ENCODE results near the gene MARK1.
A peak's percentile ranks its signal among the peaks of the same experiment; 100 is the strongest.
"Not testable (repeated sequence)": the region's sequence is repeated elsewhere in the genome, so short reads cannot be mapped to it uniquely, and the experiment has no call there.

The MARK1 gene

DNA sequence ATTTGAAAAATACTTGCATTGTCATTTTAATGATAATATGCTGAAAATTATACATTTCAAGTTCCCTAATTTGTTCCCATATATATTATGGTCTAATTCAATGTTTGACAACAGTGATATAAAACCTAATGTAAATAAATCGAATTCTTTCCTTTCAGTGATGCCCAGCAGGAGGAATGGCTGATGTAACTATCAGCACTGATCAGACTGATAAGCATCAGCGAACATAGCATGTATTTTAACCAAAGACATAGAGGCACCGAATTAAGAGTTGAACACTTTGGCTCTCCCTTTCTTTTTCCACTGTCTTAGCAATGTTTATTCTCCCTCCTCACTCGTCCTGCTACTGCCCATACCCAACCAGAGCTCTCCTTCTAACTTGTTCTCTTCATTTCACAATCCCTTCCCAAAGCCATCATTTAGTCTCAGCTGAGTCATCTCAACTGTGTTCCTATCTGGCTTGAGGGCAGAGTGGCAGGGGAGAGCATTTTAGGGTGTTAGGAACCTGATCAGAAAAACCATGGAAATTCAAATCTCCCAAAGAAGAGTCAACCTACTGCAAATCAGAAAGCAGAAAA is 103.4 kb downstream of the MARK1 start:
- no peak for DNase-seq

DNA sequence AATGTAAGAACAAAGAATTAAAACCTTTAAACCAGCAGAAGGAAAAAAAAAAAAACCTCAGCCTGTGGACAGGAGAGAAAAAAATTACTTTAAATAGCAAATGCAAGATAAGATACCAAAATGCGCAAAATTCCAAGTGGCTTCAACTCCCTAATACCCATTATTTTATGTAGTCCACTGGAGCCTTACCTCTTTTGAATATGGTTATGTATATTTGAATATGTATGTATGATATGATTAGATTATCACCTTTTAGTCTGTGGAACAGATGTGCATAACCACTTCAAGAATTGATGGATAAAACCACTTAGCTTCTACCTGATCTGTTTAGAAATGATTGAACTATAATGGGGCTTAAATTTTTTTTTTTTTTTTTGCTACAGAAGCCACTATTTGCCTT is 109.8 kb downstream of the MARK1 start:
- DNase-seq, result no peak

DNA sequence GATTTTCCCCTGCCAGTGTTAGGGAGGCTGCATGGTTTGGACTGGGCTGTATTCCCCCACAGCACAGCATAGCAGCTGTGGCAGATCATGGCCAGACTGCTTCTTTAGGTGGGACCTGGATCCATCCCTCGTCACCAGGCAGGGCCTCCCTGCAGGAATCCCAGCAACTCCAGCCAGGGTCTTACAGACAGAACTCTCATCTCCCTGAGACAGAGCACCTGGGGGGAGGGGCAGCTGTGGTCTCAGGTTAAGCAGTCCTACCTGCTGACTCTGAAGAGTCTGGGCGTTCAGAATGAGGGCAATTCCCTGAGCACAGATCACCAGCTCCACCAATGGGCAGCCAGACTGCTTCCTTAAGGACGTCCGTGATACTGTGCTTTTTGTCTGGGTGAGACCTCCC is 114.3 kb downstream of the MARK1 start:
- DNase-seq, result no peak

DNA sequence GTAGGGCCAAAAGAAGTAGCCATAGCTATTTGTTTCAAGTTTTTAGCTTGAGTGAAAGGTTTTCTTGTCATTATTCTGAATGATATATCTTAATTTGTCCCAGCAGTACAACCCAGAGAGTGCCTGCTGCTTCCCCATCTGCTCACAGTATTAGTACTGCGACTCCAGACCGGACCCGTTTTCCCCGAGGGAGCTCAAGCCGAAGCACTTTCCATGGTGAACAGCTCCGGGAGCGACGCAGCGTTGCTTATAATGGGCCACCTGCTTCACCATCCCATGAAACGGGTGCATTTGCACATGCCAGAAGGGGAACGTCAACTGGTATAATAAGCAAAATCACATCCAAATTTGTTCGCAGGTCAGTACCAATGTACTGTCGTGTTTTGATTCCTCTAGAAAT is 125.1 kb downstream of the MARK1 start:
- no peak for DNase-seq

DNA sequence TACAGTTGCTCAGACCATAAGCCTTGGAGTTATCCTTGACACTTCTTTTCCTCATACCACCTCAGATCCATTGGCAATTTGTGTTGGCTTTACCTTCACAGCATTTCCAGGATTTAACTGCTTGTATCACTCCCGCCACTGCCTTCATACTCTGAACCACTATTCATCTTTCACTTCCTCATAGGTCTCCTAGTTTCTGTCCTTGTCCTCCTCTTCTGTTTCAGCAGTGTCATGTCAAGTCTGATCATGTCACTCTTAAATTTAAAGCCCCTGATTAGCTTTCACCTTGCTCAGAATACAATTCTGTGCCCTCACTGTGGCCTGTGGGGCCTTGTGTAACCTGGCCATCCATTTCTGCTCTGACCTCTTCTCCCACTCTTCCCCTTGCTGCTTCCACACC is 127.6 kb downstream of the MARK1 start:
- no peak for DNase-seq

DNA sequence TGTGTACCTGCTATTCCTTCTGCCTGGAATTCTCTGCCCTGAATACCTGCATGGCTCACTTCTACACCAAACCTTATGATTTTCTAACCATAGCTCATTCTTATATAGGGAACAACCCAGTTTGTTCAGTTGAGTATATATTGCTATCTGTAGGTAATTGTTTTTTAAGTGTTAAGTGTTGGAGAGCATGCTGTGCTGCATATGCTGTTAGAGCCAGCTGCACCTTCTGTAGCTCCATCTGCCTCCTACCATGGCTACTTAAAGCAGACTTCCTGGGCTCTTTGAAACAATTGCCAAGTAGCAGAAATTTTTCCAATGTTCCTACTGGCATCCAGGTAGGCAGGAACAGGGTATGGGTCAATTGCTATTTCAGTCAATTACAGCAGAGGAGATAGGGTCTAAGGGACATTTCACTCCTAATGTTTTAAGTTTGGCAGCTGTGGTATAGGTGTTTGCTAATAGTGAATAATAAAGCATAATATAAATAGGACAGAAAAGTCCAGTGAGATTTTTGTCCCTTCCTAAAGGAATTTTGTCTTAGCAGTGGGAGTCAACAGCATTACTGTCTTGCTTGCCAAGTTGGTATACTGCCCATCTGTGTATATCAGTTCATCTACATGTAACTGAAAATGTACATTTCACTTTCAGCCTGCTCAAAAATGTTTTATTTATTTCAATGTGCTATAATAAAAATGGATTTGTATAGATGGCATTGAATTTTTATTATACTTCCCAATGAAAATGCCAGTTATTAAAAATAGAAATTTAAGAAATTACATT is 128.2 kb downstream of the MARK1 start:
- DNase-seq, result no peak

DNA sequence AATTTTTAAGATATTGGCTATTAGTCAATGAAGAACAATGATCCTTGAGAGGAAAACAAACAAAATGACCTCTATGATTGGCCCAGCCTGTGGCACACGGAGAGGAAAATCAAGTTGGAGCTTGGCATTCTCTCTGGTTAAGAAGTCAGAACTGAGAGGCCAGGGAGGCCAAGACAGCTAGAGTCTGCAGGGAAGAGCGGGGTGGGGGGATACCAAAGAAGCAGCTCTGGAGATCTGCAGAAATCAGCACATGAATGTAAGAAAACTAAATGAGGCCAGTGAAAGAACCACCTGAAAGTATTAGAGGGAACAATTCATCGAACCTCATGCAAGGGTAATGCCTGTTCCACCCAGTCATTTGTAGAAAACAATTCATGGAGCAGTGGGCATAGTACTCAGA is 138.4 kb downstream of the MARK1 start:
- no peak for DNase-seq

DNA sequence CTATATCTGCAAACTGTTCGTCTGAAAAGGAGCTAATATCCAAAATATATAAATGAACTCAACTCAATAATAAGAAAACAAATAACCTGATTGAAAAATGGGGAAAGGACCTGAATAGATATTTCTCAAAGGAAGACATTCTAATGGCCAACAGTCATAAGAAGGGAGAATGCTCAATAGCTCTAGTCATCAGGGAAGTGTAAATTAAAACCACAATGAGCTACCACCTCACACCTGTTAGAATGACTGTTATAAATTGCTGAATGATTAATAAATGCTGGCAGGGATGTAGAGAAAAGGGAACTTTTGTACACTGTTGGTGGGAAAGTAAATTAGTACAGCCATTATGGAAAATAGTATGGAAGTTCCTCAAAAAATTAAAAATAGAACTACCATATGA is 141.1 kb downstream of the MARK1 start:
- no peak for DNase-seq

DNA sequence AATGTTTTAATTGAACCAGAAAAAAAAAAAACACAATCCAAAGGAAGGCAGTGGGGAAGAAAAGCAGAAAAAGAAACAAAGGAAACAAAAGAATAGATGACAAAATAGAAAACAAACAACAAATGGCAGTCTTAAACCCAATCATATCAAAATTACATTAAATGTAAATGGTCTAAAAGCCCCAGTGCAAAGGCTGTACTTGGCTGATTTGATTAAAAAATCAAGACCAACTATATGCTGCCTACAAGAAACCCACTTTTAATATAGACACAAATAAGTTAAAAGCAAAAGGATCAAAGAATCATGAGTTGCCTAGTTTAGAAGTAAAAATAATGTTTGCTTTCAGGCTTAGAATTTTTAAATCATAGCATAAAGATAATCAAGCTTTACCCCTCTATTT is 142.4 kb downstream of the MARK1 start:
- DNase-seq, result no peak

DNA sequence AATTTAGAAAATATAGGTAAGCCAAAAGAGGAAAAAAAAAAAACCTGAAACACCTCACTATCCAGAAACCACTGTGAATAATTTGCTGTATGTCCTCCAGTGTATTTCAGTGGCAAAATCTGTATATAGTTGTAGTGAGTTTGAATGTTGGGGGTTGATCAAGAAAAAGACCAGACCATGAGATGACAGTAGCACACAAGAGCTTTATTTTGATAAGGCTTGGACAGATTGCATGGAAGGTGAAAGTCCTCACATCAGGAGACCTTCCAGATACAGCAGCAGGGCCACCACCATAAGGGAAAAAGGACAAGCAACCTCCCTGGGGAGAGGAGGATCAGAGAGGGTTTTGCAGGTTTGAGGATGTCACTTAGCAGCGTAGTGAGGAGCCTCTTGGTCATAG is 146.0 kb downstream of the MARK1 start:
- no peak for DNase-seq

DNA sequence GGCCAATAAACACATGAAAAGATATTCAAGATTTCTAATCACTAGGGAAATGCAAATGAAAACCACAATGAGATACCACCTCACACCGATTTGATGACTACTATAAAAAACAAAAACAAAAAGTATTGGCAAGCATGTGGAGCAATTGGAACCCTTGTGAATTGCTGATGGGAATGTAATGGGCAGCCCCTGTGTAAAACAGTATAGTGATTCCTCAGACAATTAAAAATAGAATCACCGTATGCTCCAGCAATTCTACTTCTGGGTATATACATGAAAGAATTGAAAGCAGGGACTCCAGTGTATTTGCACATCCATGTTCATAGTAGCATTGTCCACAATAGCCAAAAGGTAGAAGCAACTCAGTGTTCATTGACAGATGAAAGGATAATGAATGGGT is 149.3 kb downstream of the MARK1 start:
- no peak for DNase-seq

DNA sequence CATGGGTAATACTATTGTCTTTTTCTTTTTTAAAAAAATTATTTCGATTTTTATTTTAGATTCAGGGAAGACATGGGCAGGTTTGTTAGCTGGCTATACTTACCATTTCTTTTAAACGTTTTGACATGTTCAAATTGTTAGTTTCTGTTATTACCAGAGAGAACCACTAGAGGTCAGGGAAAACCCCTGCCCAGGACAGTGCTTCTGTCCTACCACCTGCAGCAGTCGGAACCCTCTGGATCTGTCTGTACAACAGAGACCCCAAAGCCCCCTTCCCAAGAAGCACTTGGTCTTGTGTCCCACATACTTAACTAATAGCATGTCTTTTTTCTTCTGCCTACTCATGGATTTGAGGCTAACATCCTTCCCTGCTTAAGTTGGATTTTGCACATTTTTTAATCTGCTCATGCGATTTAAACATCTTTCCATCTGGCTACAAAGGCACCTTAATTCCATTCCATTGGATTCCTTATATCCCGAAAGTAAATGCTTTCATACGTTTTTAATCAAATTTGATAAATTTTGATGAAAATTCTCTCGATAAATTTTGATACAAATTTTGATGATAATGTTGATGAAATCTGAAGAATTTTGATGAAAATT is 152.2 kb downstream of the MARK1 start:
- peak; percentile 10 to 38 for DNase-seq

DNA sequence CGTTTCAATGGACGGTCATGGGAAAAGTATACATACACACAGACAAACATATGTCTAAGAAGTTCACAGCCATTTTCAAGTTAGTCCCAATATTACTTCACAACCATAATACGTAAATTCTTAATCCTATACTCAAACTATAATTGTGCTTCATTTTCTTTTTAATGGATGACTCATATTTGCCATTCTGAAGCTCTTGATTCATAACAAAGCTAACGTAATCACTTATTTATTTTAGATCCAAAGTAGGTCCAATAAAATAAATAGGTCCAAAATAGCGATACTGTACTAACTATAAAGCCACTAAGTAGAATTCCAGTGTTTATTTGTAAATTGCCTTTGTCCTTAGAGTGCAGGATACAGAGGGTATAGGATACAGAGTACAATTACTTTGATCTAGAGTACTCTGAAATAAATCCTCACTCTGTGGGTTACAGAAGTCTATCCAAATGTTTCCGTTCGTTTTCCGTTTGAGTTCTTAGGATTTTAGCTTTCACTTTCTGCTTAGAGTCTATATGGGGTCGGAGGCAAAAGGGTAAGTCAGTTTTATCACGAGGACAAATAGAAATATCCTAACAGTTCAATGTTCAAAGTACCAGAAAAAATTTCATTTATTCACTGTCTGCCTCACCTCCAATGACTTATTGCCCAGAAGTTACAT is 153.4 kb downstream of the MARK1 start:
- DNase-seq, result no peak

DNA sequence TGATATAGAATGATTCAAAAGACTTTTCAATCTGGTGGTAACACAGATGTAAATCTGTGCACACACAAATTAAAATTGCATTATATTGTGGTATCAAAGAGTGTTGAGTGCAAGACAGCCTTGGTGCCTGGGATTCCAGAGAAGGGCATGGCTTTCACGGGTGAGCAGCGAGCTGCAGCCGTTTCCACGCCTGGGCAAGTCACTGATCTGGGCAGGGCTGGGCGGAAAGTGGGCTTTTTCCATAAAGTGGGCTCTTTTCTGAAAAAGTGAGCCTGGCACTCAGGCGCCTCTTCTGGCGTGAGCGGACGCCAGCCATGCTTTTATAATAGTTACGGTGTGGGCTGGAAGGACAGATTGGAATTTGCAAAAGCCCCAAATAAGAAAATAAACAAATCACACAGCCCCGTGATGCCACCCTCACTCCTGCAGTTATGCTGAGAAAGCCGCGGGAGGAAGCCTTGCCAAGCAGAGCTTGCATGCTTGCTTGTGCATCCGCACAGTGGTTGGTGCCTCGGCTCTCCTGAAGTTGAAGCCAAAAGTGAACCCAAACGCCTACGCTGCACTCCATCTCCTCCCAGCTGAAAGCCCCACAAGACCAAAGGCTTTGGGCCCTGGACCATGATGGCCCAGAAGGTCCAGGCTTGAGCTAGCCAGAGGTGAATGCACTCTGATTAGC is 155.1 kb downstream of the MARK1 start:
- DNase-seq, result no peak

DNA sequence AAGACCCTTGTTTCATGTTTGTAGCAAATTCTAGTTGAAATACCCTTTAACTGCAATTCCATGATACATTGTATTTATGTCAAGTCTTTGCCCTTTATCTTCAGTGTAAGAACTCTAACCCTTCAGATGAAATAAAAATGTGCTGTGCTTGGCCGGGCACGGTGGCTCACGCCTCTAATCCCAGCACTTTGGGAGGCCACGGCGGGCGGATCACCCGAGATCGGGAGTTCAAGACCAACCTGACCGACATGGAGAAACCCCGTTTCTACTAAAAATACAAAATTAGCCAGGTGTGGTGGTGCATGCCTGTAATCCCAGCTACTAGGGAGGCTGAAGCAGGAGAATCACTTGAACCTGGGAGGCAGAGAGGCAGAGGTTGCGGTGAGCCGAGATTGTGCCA is 155.8 kb downstream of the MARK1 start:
- not testable (repeated sequence) for DNase-seq

DNA sequence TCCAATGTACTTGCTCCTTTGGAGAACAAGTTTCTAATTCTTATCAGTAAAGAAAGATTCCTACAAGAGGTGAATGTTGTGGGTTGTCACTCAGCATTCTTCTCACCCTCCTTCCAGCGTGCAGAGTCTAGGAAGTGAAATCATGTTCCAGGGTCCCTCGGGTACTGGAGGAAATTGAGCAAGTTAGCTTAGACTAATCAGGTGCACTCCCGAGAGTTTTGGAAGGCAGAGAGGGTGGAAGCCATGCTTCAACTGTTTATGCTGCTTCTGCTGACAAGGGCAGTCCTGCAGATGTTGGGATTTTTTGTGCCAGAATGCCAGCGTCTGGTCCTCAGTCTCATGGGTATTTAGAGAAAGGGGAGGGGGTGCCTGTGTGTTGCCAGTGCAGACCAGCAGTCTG is 157.0 kb downstream of the MARK1 start:
- no peak for DNase-seq

DNA sequence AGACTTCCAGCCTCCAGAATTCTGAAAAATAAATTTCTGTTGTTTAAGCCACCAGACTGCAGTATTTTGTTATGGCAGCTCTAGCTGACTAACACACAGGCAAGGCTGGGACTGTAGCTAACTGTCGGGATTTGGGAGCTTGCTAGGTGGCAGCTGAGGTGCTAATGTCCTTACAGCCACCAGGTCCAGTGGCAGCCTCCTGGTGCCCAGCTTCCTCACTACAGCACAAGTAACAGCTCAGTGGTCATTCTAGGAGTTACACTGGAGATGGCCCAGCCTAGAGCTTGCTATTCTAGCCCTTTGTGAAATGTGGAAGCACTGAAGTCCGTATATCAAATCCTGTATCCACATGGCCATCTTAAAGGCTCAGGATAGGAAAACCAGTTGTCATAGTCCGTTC is 157.9 kb downstream of the MARK1 start:
- no peak for DNase-seq

DNA sequence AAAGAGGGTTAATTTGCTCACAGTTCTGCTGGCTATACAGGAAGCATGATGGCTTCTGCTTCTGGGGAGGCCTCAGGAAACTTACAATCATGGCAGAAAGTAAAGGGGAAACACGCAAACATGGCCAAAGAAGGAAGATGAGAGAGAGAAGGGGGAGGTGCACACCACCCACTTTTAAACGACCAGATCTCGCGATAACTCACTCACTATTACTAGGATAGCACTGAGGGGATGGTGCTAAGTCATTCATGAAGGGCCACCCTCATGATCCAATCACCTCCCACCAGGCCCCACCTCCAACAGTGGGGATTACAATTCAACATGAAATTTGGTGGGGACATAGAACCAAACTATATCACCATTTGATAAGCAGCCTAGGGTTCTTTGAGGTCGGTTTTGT is 159.9 kb downstream of the MARK1 start:
- no peak for DNase-seq

DNA sequence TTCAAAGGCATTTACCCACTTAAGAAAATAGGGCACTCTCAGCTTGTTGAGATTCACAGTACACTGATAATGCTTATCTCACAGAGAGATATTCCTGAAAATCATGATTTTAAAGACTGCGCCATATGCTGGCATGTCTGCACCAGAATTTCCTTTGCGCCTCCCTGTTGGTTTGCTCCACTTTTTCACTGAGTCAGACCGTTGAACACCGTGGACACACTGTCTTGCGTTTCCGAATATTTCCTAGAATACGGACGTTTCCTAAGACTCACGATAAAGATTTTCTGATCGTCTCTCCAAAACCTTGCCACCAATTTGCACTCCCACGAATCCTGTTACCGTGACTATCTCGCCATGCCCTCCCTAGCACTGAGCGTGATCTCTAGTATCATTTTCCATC is 161.7 kb downstream of the MARK1 start:
- DNase-seq, result no peak

DNA sequence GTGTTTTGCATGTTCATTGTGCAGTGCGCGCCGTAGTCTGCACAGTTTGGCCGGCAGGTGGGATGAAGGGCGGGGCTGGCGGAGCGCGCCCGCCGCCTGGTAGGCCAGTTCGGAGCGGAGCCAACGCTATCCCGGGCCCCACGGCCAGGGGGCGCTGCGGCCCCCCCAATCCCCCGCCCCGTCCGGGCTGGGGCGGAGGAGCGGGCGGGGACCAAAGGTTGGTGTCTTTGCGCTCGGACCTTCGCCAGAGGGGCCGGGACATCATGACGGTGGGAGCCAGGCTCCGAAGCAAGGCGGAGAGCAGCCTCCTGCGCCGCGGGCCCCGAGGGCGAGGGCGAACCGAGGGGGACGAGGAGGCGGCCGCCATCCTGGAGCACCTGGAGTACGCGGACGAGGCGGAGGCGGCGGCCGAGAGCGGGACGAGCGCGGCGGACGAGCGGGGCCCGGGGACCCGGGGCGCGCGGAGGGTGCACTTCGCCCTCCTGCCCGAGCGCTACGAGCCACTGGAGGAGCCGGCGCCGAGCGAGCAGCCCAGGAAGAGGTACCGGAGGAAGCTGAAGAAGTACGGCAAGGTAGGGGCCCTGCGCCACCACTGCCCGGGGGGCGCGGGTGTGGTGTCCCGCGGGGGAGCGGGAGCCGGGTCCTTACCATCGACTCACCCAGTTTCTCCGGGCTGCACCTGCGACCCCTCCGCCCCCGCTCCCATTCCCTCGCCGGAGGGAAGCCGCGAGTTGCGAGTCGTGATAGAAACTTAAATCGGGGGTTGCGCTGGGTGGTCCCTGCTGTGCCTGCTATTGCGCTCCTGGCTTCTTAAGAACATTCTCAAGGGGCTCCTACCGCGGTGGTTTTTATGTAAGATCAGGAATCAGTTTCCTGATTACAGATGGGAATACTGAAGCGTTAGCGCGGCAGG is 162.5 kb downstream of the MARK1 start, which contains the start of gene C1orf115:
Gene C1orf115, plus strand, starts transcription at position 224 of the 913 bp plus-strand sequence. Its CDS starts 40 bp downstream, at position 264.
- peak; percentile 70 to 73 for DNase-seq

DNA sequence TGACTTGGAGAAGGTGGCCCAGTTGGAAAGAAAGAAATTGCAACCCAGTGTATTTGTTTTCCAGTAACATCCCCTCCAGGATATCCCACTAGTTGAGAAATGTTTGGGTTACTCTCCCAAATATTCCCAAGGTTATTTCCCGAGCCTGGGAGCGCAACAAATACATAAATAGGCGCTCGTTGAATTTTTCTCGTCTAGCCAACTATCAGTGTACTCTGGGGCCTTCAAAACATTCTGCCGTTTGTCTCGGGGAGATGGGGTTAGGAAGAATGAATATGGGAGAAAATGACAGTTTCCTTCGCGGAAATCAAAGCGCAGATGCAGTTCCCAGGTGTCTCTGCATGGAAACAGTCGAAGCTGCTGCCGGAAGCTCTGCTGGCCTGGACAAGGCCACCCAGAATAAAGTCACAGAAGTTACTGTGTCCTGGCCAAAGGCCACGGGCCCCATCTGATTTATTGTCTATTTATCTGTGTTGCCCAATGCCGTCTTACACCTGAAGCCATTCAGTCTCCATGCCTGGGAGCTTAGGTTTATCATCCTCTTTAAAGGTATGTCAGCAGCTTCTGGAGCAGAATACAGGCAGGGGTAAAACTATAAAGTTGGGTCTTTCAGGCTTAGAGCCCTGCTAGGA is 163.2 kb downstream of the MARK1 start:
- no peak for DNase-seq

Measured in CD4-positive, alpha-beta T cell treated with Interleukin-1 beta for 1 hour (primary cell).